Heart left ventricle (tissue), 13 donors: ENCODE measurements around the gene ADIRF.

Source experiments
- CTCF ChIP-seq, 12 donors: fragments of 200-600 bp; sonication (generic) in 4 of 12; IDR thresholded peaks; one replicate each; pipeline versions ENCODE4 v1.5.0 to v1.8.0; 2018 to 2022; ENCODE audit warnings: antibody characterized with exemption in 12 of 12, mild to moderate bottlenecking in 5 of 12
- POLR2A ChIP-seq, 2 donors: fragments of 450-650 bp; IDR thresholded peaks; one replicate each; pipeline ENCODE4 v1.6.1; 2017; ENCODE audit warnings: antibody characterized with exemption in 2 of 2, mild to moderate bottlenecking in 2 of 2, moderate library complexity in 2 of 2
- donor health status: ischemic (EF 13 %, LVEDD 7.1; RV severe dilation, severe dysfunction).
- donor health status: DM: no; HTN: yes; CAD: no.
- donor health status: DM: no; HTN: no; CAD: no.
- donor health status: ischemic (EF 25% LVEDD 6.9; RV normal size, moderate dysfunction).
- donor health status: ischemic (EF 25% LVEDD 5.7; RV mildly dilated, moderate dysfunction).
- donor health status: ischemic (EF 35%, LVEDD 5.7; RV mildly dilated, moderate dysfunction).
- donor health status: nonischemic (EF 11% LVEDD 7.7; RV severe dilation, severe dysfunction).
- donor health status: DM: yes; HTN: yes; CAD: no.
- donor health status: PGD.
- donor health status: ischemic (EF 29% LVEDD 5.4; RV normal size, mild dysfunction).
- donor health status: nonischemic (EF 23%, LVEDD 6.1; RV moderate dilation, normal function).

- no peak for TF ChIP-seq CTCF (IDR thresholded peaks at IDR 0.05)
- TF ChIP-seq POLR2A (IDR thresholded peaks at IDR 0.05): no peak
Observed at GRCh38 chr10:86962136-86962980, 5.9 kb upstream of the ADIRF start.
